Omental fat pad (tissue), 4 donors: ENCODE results near the gene HMG20A. TPM values are rescaled to one million over a fixed set of nuclear protein-coding genes. Genes with fewer than 3 reads are reported as not detected.

ENCODE experiments used
- ATAC-seq: fragments of 150-250 bp; one replicate; pipeline ENCODE4 v1.9.1; 2016; ENCODE audit warnings: mild to moderate bottlenecking, moderate library complexity; ENCODE audit not compliant: low FRiP score
- DNase-seq: peaks from one replicate; pipeline ENCODE4 v3.0.0-alpha.2; 2019; ENCODE audit warnings: low spot score
- total RNA-seq, 4 donors: library from RNA; depleted of rRNA; stranded (reverse); fragments of >200 nt; gene quantifications; one replicate each; pipeline ENCODE4 v1.1.0, GENCODE V29; 2016
- TF ChIP-seq, protein P1 (sequence below), 3 donors: fragments of 450-650 bp; IDR thresholded peaks; one replicate each; pipeline ENCODE4 v1.5.1; 2016 to 2017; ENCODE audit warnings: antibody characterized with exemption in 3 of 3, mild to moderate bottlenecking in 3 of 3, moderate library complexity in 2 of 3

HMG20A gene
- total RNA-seq, 4 donors from 2014 or later: 20.2 to 58.3 (median 31.2) TPM

DNA sequence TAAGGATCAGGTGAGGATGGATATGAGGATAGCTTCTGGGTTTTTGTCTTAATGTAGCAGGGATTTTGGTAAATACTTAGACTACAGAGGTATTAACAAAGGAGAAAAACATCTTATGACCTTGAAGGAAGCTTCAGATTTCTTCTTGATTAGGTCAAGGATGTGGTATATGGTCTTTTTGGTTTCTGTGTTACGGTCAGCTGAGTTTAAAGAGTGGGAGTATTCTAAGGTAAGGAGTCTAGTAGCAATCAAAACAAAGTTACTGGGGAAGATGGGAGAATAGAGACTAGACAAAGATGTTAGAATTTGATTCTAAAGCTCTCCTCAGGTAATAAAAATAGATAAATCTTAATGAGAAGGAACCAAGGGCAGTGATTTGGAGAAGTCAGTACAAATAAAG is 6.2 kb downstream of the HMG20A start:
- TF ChIP-seq, protein P1, sequence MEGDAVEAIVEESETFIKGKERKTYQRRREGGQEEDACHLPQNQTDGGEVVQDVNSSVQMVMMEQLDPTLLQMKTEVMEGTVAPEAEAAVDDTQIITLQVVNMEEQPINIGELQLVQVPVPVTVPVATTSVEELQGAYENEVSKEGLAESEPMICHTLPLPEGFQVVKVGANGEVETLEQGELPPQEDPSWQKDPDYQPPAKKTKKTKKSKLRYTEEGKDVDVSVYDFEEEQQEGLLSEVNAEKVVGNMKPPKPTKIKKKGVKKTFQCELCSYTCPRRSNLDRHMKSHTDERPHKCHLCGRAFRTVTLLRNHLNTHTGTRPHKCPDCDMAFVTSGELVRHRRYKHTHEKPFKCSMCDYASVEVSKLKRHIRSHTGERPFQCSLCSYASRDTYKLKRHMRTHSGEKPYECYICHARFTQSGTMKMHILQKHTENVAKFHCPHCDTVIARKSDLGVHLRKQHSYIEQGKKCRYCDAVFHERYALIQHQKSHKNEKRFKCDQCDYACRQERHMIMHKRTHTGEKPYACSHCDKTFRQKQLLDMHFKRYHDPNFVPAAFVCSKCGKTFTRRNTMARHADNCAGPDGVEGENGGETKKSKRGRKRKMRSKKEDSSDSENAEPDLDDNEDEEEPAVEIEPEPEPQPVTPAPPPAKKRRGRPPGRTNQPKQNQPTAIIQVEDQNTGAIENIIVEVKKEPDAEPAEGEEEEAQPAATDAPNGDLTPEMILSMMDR (IDR thresholded peaks at IDR 0.05): no peak
- ATAC-seq: no peak
- DNase-seq: no peak

DNA sequence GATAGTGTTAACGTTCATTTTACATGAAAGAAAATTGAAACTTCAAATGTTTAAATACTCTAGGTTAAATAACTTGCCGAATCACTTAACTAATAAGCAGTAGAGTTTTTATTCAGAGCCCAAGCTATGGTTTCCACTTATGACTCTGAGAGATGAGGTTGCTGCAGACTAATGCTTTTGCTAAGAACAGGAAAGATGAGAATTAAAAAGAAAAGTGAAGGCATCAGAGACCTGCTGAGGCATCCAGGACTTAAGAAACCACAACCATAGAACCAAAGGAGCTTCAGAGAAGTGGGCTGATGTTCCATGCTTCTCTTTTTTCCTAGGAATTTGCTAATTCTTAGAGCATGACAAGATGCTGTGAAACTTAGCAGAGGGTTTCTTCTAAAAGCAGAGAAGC is 9.5 kb downstream of the HMG20A start:
- ATAC-seq (no peak), DNase-seq (no peak)
- TF ChIP-seq, protein P1 (IDR thresholded peaks at IDR 0.05): no peak

DNA sequence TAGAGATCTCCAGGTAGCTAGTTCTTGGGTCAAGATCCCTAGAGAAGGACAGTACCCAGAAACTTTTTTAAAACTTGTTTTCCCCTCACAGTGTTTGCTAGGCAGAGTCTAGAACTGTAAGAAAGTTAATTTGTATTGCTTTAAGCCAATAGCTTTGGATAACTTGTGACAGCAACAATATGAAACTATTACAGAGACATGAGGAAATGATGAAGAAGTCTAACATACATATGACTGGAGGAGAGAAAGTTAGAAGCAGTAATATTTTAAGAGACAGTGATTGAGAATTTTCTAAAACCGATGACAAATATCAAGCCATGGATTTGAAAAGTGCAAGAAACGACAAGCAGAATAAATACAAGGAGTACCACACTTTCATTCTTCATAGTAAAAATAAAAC is 10.0 kb downstream of the HMG20A start:
- no peak for DNase-seq
- no peak for ATAC-seq
- TF ChIP-seq, protein P1 (IDR thresholded peaks at IDR 0.05): no peak

DNA sequence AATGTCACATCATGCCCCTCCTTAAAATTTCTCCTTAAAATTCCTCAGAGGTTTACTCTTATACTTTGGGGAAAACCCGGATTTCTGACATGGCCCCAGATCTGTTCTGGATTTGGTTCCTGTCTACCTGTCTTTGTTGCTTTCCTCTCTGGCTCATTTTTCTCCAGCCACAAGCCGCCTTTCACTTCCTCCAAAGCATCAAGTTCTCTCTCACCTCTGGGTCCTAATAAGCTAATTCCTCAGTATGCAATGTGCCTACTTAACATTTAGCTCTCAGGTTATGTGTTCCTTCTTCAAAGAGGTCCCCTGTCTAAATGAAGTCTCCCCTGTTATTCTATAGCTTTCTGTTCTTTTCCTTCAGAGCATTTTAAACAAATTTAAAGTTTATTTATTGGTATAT is 16.1 kb downstream of the HMG20A start:
- TF ChIP-seq, protein P1 (IDR thresholded peaks at IDR 0.05): no peak
- no peak for ATAC-seq
- no peak for DNase-seq

DNA sequence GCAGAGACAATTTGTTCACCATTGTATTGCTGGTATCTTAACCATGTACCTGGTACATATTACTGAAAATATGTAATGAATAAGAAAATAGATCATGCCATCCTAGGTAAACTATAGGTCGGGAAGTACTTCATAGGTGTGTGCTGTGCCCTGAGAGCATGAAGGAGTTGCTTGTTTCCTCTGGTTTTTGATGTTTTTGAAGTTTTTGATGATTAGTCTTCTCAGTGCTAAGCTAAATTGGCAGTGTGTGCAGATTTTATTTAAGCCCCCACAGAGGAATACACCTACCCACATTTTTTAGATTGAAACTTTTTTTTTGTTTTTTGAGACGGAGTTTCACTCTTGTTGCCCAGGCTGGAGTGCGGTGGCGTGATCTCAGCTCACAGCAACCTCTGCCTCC is 16.6 kb downstream of the HMG20A start:
- ATAC-seq (no peak), DNase-seq (no peak)
- TF ChIP-seq, protein P1 (IDR thresholded peaks at IDR 0.05): no peak

DNA sequence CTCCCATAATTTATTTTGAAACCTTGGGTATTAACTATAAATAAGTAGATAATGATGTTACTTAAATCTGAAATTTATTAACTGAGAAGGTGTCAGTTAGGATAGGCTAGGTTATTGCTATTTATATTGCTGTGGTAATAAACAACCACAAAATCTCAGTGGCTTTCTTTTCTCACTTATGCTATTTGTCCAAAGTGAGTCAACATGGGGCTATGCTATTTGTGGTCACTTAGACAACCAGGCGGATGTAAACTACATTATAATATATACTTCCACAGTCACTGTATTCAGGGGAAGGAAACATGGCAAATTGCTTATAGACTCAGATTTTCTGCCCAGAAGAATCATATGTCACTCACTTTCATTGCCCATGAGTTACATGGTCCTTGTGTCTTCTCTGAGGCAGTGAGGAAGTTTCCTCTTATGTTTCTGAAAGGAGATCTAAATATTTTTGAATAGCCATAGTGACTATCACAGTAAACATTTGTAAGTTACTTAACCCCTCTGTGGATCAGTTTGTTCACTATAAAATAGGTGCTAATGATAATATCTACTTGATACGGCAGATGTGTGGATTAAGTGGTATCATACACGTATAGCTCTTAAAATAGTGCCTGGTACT is 19.8 kb downstream of the HMG20A start:
- DNase-seq (no peak), ATAC-seq (no peak)
- TF ChIP-seq, protein P1 (IDR thresholded peaks at IDR 0.05): no peak

- ATAC-seq (no peak), DNase-seq (no peak)
- TF ChIP-seq, protein P1 (IDR thresholded peaks at IDR 0.05): no peak
These were observed 26.2 kb downstream of the HMG20A start for GRCh38 chr15:77446840-77447390.
